ENCODE results near the gene MAP4K3. TPM values are rescaled to one million over a fixed set of nuclear protein-coding genes. Genes with fewer than 3 reads are reported as not detected.
"Not testable (repeated sequence)": the region's sequence is repeated elsewhere in the genome, so short reads cannot be mapped to it uniquely, and the experiment has no call there.

MAP4K3 gene
- total RNA-seq, 1 donor from 2014 or later, result 10.1 TPM

GRCh38 chr2:39375917-39376316, 61.2 kb downstream of the MAP4K3 start:
- DNase-seq (ENCODE audit: low read depth in 2 of 2), result no peak

- no peak for DNase-seq (ENCODE audit: low read depth in 2 of 2)
These were observed 63.8 kb downstream of the MAP4K3 start for GRCh38 chr2:39373181-39373802.

GRCh38 chr2:39370101-39370500, 67.0 kb downstream of the MAP4K3 start:
- DNase-seq (ENCODE audit: low read depth in 2 of 2), result no peak

GRCh38 chr2:39368846-39369245, 68.2 kb downstream of the MAP4K3 start:
- DNase-seq (ENCODE audit: low read depth in 2 of 2), result no peak

GRCh38 chr2:39368376-39368775, 68.7 kb downstream of the MAP4K3 start:
- no peak for DNase-seq (ENCODE audit: low read depth in 2 of 2)

GRCh38 chr2:39362595-39362994, 74.5 kb downstream of the MAP4K3 start:
- DNase-seq (ENCODE audit: low read depth in 2 of 2), result no peak

- DNase-seq (ENCODE audit: low read depth in 2 of 2), result no peak
These were observed 75.6 kb downstream of the MAP4K3 start for GRCh38 chr2:39361511-39361910.

GRCh38 chr2:39360342-39360741, 76.7 kb downstream of the MAP4K3 start:
- not testable (repeated sequence) for DNase-seq (ENCODE audit: low read depth in 2 of 2)

GRCh38 chr2:39359453-39360038, 77.5 kb downstream of the MAP4K3 start:
- no peak for DNase-seq (ENCODE audit: low read depth in 2 of 2)

GRCh38 chr2:39356922-39357639, 80.0 kb downstream of the MAP4K3 start:
- DNase-seq (ENCODE audit: low read depth in 2 of 2), result no peak

- DNase-seq (ENCODE audit: low read depth in 2 of 2), result no peak
These were observed 86.4 kb downstream of the MAP4K3 start for GRCh38 chr2:39350658-39351057.

- DNase-seq (ENCODE audit: low read depth in 2 of 2), result no peak
These were observed 98.6 kb downstream of the MAP4K3 start for GRCh38 chr2:39338502-39338901.

- DNase-seq (ENCODE audit: low read depth in 2 of 2), result no peak
These were observed 101.2 kb downstream of the MAP4K3 start for GRCh38 chr2:39335930-39336329.

GRCh38 chr2:39334978-39335377, 102.1 kb downstream of the MAP4K3 start:
- DNase-seq (ENCODE audit: low read depth in 2 of 2), result no peak

- DNase-seq (ENCODE audit: low read depth in 2 of 2), result no peak
These were observed 102.6 kb downstream of the MAP4K3 start for GRCh38 chr2:39334529-39334928.

GRCh38 chr2:39326644-39327043, 110.4 kb downstream of the MAP4K3 start:
- no peak for DNase-seq (ENCODE audit: low read depth in 2 of 2)

GRCh38 chr2:39325966-39326365, 111.1 kb downstream of the MAP4K3 start:
- no peak for DNase-seq (ENCODE audit: low read depth in 2 of 2)

- not testable (repeated sequence) for DNase-seq (ENCODE audit: low read depth in 2 of 2)
These were observed 115.7 kb downstream of the MAP4K3 start for GRCh38 chr2:39321056-39322035.

GRCh38 chr2:39320162-39320561, 116.9 kb downstream of the MAP4K3 start:
- no peak for DNase-seq (ENCODE audit: low read depth in 2 of 2)

GRCh38 chr2:39313575-39313974, 123.5 kb downstream of the MAP4K3 start:
- DNase-seq (ENCODE audit: low read depth in 2 of 2), result no peak

- DNase-seq (ENCODE audit: low read depth in 2 of 2), result no peak
These were observed 125.6 kb downstream of the MAP4K3 start for GRCh38 chr2:39311469-39311868.

- DNase-seq (ENCODE audit: low read depth in 2 of 2), result no peak
These were observed 128.3 kb downstream of the MAP4K3 start for GRCh38 chr2:39308778-39309177.
